ENCODE results near the gene PBX4.

Gene PBX4

GRCh38 chr19:19538061-19538784 is 80.3 kb downstream of the PBX4 start, which contains the start of gene CILP2:
TSS of gene CILP2 (plus strand) at chr19:19538265. CDS start at chr19:19538350, 85 bp downstream.
- no peak within 1 kb of the TSS for H3K4me3 ChIP-seq (ENCODE audit: low read depth in 1 of 2, low read length in 1 of 2)

GRCh38 chr19:19537075-19538048 is 81.1 kb downstream of the PBX4 start:
- Histone ChIP-seq H3K27me3 (peaks cover 52% of the 10 kb centered on the region), H3K36me3 (no peaks in the 10 kb centered on the region), H3K4me3 (ENCODE audit: low read depth in 1 of 2, low read length in 1 of 2) (no peak overlapping the region), H3K27ac (no peak overlapping the region), H3K9me3 (no peaks in the 10 kb centered on the region), H3K4me1 (ENCODE audit: control insufficient read depth in 1 of 2, insufficient read depth in 1 of 2, low read depth in 1 of 2, low read length in 1 of 2) (peaks cover 33 to 39% of the 10 kb centered on the region in 2 experiments)
- no peak for TF ChIP-seq CTCF (IDR thresholded peaks at IDR 0.05)

More at GRCh38 chr19:19538061-19538784, 80.3 kb downstream of the PBX4 start, which contains the start of gene CILP2:
- no peaks in the 10 kb centered on the region for H3K9me3 ChIP-seq
- H3K27me3 ChIP-seq: peaks cover 52% of the 10 kb centered on the region
- TF ChIP-seq CTCF (IDR thresholded peaks at IDR 0.05): no peak
- peaks cover 42 to 45% of the 10 kb centered on the region in 2 experiments for H3K4me1 ChIP-seq (ENCODE audit: control insufficient read depth in 1 of 2, insufficient read depth in 1 of 2, low read depth in 1 of 2, low read length in 1 of 2)
- H3K27ac ChIP-seq: no peak within 1 kb of the TSS
- no peaks in the 10 kb centered on the region for H3K36me3 ChIP-seq

GRCh38 chr19:19535311-19536191 is 82.9 kb downstream of the PBX4 start:
- H3K4me1 ChIP-seq (ENCODE audit: control insufficient read depth in 1 of 2, insufficient read depth in 1 of 2, low read depth in 1 of 2, low read length in 1 of 2): peaks cover 15 to 26% of the 10 kb centered on the region in 2 experiments
- no peak for TF ChIP-seq CTCF (IDR thresholded peaks at IDR 0.05)
- H3K4me3 ChIP-seq (ENCODE audit: low read depth in 1 of 2, low read length in 1 of 2): no peak overlapping the region
- no peaks in the 10 kb centered on the region for H3K36me3 ChIP-seq
- H3K27ac ChIP-seq: no peak overlapping the region
- peaks cover 44% of the 10 kb centered on the region for H3K27me3 ChIP-seq
- no peaks in the 10 kb centered on the region for H3K9me3 ChIP-seq

GRCh38 chr19:19534556-19535265 is 83.8 kb downstream of the PBX4 start:
- Histone ChIP-seq H3K4me1 (ENCODE audit: control insufficient read depth in 1 of 2, insufficient read depth in 1 of 2, low read depth in 1 of 2, low read length in 1 of 2) (peaks cover 10 to 19% of the 10 kb centered on the region in 2 experiments), H3K27ac (no peak overlapping the region), H3K36me3 (peaks cover 7% of the 10 kb centered on the region), H3K4me3 (ENCODE audit: low read depth in 1 of 2, low read length in 1 of 2) (no peak overlapping the region), H3K9me3 (no peaks in the 10 kb centered on the region), H3K27me3 (peaks cover 36% of the 10 kb centered on the region)
- no peak for TF ChIP-seq CTCF (IDR thresholded peaks at IDR 0.05)

All from neutrophil (primary cell).